ENCODE measurements around the gene PRSS53.

The PRSS53 gene

DNA sequence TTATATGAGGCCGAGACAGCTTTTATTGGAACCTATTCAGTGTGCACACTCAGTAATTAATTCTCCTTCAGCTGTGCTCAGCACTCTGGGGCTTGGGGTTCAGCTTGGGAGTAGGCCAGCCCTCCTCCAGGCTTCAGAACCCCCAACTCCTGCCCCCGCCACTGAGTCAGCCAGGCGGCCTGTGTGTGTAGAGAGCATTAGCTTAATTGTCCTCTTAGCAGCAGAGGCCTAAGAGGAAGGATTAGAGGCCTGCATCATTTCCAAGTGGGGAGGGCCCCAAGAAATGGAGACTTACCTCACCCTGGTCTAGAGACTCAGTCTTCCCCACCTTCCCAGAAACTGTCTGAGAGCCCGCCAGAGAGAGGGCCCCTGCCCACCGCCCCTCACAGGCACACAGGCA is 772 bp downstream of the PRSS53 start:
- Mint-ChIP-seq H3K4me1 (no peaks in the 10 kb centered on the region), H3K4me3 (no peak overlapping the region), H3K27me3 (no peaks in the 10 kb centered on the region), H3K36me3 (peaks cover 13% of the 10 kb centered on the region), H3K27ac (no peak overlapping the region), H3K9me3 (no peaks in the 10 kb centered on the region)
- no peak for ATAC-seq

DNA sequence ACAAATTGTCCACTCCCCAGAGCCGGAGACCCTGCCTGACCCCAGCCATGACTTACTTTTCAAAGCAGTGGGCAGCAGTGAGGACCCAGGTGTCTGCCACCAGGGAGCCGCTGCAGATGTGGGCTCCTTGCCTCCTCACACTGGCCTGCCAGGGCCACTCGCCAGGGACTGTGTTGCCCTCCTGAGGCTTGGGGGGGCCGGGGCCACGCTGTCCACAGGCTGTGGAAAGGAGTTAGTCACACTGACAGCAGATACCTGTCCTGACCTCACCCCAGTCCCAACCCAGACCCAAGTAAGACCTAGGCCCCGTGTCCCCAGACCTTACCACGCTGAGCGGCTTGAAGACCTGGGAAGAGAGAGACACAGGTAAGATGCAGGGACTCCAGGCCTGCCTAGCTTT is 1.3 kb downstream of the PRSS53 start:
- Mint-ChIP-seq H3K27ac (no peak overlapping the region), H3K27me3 (no peaks in the 10 kb centered on the region), H3K36me3 (peaks cover 15% of the 10 kb centered on the region), H3K9me3 (no peaks in the 10 kb centered on the region), H3K4me1 (peaks cover 1% of the 10 kb centered on the region), H3K4me3 (no peak overlapping the region)
- no peak for ATAC-seq

DNA sequence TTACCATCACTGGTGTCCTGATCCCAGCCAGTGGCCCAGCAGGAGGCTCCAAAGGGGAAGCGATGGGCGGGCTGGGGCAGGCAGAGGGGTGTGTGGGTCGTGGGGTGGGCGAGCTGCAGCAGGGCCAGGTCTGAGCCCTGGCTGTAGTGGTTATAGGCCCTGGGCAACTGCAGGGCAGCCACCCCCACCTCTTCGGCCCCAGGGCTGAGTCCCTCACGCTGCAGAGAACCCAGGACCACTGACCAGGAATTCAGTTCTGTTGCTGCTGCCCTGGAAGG is 2.2 kb downstream of the PRSS53 start:
- Mint-ChIP-seq H3K27ac (no peak overlapping the region), H3K4me1 (peaks cover 10% of the 10 kb centered on the region), H3K4me3 (no peak overlapping the region), H3K27me3 (no peaks in the 10 kb centered on the region), H3K9me3 (no peaks in the 10 kb centered on the region), H3K36me3 (peaks cover 21% of the 10 kb centered on the region)
- no peak for ATAC-seq

DNA sequence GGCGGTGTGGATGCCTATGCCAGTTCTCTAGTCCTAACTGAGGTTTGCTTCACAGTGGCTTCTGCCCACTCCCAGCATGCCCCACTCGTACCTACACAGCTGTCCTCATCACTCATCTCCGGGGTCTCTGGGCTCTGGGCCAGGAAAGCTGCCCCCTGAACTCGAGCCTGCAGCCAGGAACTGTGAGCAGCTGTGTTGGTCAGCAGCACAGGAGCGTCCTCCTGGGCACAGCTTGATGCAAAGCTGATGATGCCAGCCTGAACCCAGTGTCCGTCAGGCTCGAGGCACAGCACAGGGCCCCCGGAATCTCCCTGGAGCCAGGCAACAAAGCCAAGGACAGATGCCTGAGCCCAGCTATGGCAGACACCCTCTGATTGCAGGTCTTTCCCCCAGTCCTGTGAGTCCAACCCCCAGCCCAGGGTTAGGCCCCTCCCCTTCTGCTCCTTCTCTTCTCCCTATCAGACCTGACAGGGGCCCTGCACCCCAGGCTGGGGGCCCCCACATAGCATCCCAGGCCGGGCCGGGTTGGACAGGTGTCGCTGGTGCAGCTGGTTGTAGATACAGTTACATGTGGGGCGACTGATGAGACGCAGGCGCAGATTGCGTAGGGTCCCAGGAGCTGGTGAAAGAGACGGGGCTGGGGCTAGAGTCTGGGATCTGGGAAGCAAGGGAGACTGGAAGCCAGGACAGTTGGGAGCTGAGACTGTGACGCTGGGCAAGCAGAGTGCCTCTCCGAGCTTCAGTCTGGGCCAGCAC is 2.7 kb downstream of the PRSS53 start:
- Mint-ChIP-seq H3K4me1 (peaks cover 15% of the 10 kb centered on the region), H3K9me3 (no peaks in the 10 kb centered on the region), H3K4me3 (no peak overlapping the region), H3K36me3 (peaks cover 26% of the 10 kb centered on the region), H3K27me3 (no peaks in the 10 kb centered on the region), H3K27ac (peak overlapping the region; percentile 36)
- ATAC-seq: no peak

DNA sequence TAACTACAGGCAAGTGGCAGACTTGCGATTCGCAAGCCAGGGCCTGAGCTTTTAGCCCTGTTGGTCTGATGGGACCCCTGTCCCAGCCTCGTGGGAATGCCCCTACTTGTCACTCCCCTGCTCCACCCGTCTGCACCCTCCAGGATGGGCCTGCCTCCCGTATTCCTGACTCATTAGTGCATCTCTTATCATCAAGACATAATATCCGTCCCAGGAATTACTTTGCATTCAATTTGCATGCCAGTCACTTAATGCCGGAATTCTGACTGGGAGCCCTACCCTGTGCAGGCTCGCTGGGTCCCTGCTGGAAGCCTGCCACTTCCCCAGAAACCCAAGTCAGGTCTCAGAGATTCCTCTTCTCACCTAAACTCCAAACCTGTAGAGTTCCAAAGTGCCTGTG is 3.3 kb downstream of the PRSS53 start:
- Mint-ChIP-seq H3K9me3 (no peaks in the 10 kb centered on the region), H3K27me3 (no peaks in the 10 kb centered on the region), H3K27ac (peak overlapping the region; percentile 36), H3K4me1 (peaks cover 22% of the 10 kb centered on the region), H3K36me3 (peaks cover 29% of the 10 kb centered on the region), H3K4me3 (no peak overlapping the region)
- ATAC-seq: no peak

DNA sequence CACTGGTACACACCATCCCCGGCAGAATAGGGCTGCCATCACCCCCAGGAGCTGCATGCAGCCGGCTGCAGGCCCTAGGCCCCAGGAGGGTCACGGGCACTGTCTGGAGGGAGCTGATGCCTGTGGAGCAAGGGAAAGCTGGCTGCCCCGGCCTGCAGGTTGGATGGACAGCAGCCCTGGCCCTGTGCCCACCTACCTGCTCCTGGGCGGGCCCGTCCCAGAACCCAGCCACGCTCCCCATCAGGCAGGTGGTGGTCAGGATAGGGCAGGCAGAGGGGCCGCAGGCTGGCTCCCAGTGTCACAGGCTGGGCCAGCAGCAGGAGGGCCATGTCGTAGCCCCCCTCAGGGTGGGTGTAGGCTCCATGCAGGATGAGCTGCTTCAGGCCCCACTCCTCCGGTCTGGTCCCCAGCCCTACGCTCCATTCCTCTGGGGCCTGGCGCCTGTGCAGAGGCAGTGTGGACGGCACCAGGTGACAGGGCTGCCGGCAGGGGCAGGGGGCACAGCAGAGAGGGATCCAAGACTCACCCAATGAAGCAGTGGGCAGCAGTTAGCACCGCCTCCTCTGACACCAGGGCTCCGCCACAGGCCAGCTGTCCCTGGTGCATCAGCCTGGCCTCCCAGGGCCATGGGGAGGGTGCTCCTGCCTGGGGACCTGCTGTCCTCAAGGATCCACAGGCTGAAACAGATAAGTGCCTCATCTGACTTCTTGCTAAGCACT is 4.0 kb downstream of the PRSS53 start:
- Mint-ChIP-seq H3K27ac (no peak overlapping the region), H3K4me3 (no peak overlapping the region), H3K9me3 (no peaks in the 10 kb centered on the region), H3K4me1 (peaks cover 25% of the 10 kb centered on the region), H3K36me3 (peaks cover 28% of the 10 kb centered on the region), H3K27me3 (no peaks in the 10 kb centered on the region)
- peak; percentile 12 for ATAC-seq

DNA sequence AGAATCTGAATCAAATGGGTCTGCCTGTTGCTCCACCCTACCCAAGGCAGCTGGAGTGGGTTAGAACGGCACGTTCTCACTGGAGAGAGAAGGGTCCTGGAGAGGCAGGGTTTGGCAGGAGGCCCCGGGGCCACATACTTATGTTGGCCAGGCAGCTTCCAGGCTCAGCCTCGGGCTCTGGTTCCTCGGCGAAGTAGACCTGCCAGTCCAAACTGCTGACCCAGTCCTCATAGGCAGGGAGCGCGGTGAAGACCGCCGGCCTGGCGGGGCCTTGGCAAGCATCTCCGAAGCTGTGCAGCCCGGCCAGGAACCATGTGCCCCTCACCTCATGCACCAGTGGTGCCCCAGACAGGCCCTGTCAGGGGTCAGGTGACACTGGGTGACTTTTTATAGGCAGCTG is 4.8 kb downstream of the PRSS53 start:
- Mint-ChIP-seq H3K36me3 (peaks cover 22% of the 10 kb centered on the region), H3K27me3 (no peaks in the 10 kb centered on the region), H3K4me3 (no peak overlapping the region), H3K27ac (no peak overlapping the region), H3K9me3 (no peaks in the 10 kb centered on the region), H3K4me1 (peaks cover 33% of the 10 kb centered on the region)
- no peak for ATAC-seq

DNA sequence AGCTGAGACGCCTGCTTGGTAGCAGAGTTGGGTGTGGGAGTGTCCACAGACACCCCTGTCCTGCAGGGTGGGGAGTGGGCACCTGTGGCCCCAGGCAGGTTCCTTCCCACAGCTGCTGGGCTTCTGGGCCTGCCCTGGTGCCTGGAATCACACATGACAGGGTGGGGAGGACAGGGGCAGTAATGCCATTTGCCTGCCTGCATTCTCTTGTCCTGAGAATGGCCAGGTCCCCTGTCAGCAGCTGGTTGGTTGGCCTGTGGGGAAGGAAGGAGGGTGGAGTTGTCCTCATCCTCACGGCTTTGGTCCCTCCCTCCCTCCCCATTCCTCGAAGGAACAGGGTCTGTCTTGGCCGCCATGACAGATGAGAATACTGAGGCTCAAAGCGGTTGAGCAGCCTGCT is 5.2 kb downstream of the PRSS53 start:
- no peak for ATAC-seq
- peaks cover 27% of the 10 kb centered on the region for H3K36me3 Mint-ChIP-seq
- H3K27me3 Mint-ChIP-seq: no peaks in the 10 kb centered on the region
- no peak overlapping the region for H3K4me3 Mint-ChIP-seq
- peaks cover 37% of the 10 kb centered on the region for H3K4me1 Mint-ChIP-seq
- H3K27ac Mint-ChIP-seq: no peak overlapping the region
- H3K9me3 Mint-ChIP-seq: no peaks in the 10 kb centered on the region

DNA sequence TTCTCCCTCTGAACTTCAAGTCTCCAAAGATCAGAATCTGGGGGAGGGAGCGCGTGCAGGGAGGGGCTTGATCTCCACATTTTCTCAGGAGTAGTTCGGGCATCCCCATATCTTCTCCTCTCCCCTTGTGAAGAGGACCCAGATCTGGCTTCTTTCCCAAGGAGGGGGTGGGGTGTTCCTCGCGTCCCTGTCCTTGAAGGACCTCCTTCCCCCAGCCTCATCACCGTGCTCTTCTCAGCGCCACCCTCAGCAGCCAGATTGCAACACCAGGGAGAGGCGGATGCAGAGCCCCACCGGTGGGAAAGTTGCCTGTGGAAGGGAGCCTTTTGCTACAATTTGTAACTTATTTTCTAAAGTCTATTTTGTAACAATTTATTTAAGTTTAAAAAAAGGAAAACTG is 5.7 kb downstream of the PRSS53 start:
- peaks cover 31% of the 10 kb centered on the region for H3K36me3 Mint-ChIP-seq
- no peak overlapping the region for H3K27ac Mint-ChIP-seq
- H3K9me3 Mint-ChIP-seq: no peaks in the 10 kb centered on the region
- no peak for ATAC-seq
- no peaks in the 10 kb centered on the region for H3K27me3 Mint-ChIP-seq
- peaks cover 42% of the 10 kb centered on the region for H3K4me1 Mint-ChIP-seq
- H3K4me3 Mint-ChIP-seq: no peak overlapping the region

DNA sequence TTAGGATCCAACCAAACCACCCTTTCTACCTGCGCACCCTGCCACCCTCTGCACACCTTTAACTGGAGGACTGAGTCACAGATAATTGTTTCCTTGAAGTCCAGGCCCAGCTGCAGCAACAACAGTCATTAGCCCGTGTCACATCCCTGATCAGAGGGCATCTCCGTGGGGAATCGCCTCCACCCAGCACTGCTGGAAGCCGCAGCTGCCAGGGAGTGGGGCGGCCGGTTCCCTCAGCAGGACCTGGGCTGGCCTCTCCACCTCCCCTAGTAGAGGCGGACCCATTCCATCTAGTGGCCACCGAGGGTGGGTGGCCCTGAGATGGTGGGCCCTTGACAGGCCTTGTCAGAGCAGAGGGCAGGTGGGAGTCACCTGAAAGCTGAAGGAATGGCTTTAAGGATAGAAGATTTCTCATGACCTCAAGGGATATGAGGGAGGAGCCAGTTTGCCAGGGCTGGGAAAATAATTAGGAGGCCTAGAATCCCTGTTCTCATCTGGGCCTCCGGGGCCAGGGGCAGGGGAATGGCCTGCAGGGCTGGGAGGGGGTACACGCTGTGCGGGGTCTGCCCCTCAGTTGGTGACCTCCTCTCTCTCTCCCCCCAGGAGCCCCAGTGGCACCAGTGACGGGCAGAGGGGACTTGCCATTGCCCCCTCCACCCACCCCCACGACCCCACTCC is 6.2 kb downstream of the PRSS53 start:
- Mint-ChIP-seq H3K9me3 (no peaks in the 10 kb centered on the region), H3K27ac (peak overlapping the region; percentile 58), H3K36me3 (peaks cover 37% of the 10 kb centered on the region), H3K4me1 (peaks cover 47% of the 10 kb centered on the region), H3K27me3 (no peaks in the 10 kb centered on the region), H3K4me3 (no peak overlapping the region)
- ATAC-seq: no peak

DNA sequence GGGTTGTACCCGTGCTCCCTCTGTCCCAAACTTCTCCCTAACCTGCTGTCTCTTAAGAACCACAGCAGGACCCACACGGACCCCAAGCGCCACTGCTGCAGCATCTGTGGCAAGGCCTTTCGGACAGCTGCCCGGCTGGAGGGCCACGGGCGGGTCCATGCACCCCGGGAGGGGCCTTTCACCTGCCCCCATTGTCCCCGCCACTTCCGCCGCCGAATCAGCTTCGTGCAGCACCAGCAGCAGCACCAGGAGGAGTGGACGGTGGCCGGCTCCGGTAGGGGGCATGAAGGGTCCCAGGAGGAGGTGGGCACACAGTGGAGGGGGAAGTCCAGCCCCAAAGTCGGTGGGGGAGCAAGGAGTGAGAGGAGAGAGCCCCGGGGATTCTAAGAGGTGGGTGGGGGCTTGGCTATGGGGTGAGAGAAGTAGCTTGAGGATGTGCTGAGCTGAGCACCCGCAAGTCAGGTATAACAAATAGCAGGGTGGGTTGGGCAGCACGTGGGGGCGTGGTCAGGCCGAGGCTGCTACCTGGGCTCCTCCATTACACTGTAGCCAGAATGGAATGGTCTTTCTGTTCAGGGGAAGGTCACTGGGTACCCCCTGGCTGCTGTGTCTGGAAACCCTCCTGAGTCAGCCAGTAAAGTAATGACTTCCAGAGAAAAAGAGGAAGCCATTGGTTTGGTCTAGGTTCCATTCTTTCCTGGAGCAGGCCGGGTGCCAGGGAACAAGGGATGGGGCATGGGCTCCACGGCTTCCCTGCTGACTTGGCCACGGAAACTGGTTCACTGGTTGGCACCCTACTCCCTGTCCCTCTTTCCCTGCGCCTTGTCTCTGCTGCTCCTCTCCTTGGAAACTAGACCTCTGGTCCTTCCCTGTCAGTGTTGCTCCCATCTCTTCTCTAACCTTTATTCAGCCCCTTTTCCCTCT is 7.1 kb downstream of the PRSS53 start:
- no peaks in the 10 kb centered on the region for H3K9me3 Mint-ChIP-seq

DNA sequence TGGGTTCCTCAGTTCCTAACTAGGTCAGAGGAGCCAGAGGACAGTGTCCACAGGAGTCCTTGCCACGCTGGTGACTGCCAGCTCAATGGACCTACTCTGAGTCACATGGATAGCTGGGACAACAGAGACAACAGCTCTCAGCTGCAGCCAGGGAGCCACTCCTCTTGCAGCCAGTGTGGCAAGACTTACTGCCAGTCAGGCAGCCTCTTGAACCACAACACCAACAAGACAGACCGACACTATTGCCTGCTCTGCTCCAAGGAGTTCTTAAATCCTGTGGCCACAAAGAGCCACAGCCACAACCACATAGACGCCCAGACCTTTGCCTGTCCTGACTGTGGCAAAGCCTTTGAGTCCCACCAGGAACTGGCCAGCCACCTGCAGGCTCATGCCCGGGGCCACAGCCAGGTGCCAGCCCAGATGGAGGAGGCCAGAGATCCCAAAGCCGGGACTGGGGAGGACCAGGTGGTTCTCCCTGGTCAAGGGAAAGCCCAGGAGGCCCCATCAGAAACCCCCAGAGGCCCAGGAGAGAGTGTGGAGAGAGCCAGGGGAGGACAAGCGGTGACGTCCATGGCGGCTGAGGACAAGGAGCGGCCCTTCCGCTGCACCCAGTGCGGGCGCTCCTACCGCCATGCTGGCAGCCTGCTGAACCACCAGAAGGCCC is 7.9 kb downstream of the PRSS53 start:
- no peaks in the 10 kb centered on the region for H3K9me3 Mint-ChIP-seq
- H3K4me3 Mint-ChIP-seq: no peak overlapping the region
- peaks cover 47% of the 10 kb centered on the region for H3K36me3 Mint-ChIP-seq
- peak overlapping the region; percentile 32 for H3K27ac Mint-ChIP-seq
- peaks cover 47% of the 10 kb centered on the region for H3K4me1 Mint-ChIP-seq
- ATAC-seq: no peak
- H3K27me3 Mint-ChIP-seq: no peaks in the 10 kb centered on the region

More for the DNA sequence above, 7.1 kb downstream of the PRSS53 start:
- H3K4me1 Mint-ChIP-seq: peaks cover 47% of the 10 kb centered on the region
- peak overlapping the region; percentile 58 for H3K27ac Mint-ChIP-seq
- no peak for ATAC-seq
- H3K36me3 Mint-ChIP-seq: peaks cover 40% of the 10 kb centered on the region
- no peaks in the 10 kb centered on the region for H3K27me3 Mint-ChIP-seq
- no peak overlapping the region for H3K4me3 Mint-ChIP-seq

DNA sequence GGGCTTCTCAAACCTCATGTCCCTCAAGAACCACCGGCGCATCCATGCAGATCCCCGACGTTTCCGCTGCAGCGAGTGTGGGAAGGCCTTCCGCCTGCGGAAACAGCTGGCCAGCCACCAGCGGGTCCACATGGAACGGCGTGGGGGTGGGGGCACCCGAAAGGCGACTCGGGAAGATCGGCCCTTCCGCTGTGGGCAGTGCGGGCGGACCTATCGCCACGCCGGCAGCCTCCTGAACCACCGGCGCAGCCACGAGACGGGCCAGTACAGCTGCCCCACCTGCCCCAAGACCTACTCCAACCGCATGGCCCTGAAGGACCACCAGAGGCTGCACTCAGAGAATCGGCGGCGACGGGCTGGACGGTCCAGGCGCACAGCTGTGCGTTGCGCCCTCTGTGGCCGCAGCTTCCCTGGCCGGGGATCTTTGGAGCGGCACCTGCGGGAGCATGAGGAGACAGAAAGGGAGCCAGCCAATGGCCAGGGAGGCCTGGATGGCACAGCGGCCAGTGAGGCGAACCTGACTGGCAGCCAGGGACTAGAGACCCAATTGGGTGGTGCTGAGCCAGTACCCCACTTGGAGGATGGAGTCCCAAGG is 8.6 kb downstream of the PRSS53 start:
- no peak overlapping the region for H3K27ac Mint-ChIP-seq
- H3K36me3 Mint-ChIP-seq: peaks cover 47% of the 10 kb centered on the region
- H3K4me1 Mint-ChIP-seq: peaks cover 52% of the 10 kb centered on the region
- H3K4me3 Mint-ChIP-seq: no peak overlapping the region
- no peak for ATAC-seq
- H3K27me3 Mint-ChIP-seq: no peaks in the 10 kb centered on the region
- H3K9me3 Mint-ChIP-seq: no peaks in the 10 kb centered on the region

DNA sequence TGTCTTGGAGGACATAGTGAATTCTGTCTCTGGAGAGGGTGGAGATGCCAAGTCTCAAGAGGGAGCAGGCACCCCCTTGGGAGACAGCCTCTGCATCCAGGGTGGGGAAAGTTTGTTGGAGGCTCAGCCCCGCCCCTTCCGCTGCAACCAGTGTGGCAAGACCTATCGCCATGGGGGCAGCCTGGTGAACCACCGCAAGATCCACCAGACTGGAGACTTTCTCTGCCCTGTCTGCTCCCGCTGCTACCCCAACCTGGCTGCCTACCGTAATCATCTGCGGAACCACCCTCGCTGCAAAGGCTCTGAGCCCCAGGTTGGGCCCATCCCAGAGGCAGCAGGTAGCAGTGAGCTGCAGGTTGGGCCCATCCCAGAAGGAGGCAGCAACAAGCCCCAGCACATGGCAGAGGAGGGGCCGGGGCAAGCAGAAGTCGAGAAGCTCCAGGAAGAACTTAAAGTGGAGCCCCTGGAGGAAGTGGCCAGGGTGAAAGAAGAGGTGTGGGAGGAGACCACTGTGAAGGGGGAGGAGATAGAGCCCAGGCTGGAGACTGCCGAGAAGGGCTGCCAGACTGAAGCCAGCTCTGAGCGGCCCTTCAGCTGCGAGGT is 9.3 kb downstream of the PRSS53 start:
- peaks cover 53% of the 10 kb centered on the region for H3K36me3 Mint-ChIP-seq
- no peak overlapping the region for H3K27ac Mint-ChIP-seq
- no peak overlapping the region for H3K4me3 Mint-ChIP-seq
- no peaks in the 10 kb centered on the region for H3K9me3 Mint-ChIP-seq
- no peak for ATAC-seq
- peaks cover 59% of the 10 kb centered on the region for H3K4me1 Mint-ChIP-seq
- H3K27me3 Mint-ChIP-seq: no peaks in the 10 kb centered on the region
